Cardiac fibroblast (primary cell): ENCODE data around the gene KCNF1.

ENCODE experiments used
- DNase-seq, 2 donors: peaks; one replicate each; pipeline versions ENCODE4 v3.0.0 to v3.0.0-alpha.2; 2010; ENCODE audit warnings: low read depth in 2 of 2
- H3K4me3 ChIP-seq, 2 donors: replicated peaks in 1 of 2; 1 replicate in 1 of 2; 2 replicates in 1 of 2; pipeline ENCODE4 v1.5.1; 2011; ENCODE audit warnings: low read depth in 2 of 2, low read length in 2 of 2, mild to moderate bottlenecking in 2 of 2, moderate library complexity in 1 of 2
- TF ChIP-seq, protein P1 (sequence below): IDR thresholded peaks from one replicate; pipeline ENCODE4 v1.5.1; 2011; ENCODE audit warnings: low read depth, mild to moderate bottlenecking, low read length, inconsistent platforms

Gene KCNF1

DNA sequence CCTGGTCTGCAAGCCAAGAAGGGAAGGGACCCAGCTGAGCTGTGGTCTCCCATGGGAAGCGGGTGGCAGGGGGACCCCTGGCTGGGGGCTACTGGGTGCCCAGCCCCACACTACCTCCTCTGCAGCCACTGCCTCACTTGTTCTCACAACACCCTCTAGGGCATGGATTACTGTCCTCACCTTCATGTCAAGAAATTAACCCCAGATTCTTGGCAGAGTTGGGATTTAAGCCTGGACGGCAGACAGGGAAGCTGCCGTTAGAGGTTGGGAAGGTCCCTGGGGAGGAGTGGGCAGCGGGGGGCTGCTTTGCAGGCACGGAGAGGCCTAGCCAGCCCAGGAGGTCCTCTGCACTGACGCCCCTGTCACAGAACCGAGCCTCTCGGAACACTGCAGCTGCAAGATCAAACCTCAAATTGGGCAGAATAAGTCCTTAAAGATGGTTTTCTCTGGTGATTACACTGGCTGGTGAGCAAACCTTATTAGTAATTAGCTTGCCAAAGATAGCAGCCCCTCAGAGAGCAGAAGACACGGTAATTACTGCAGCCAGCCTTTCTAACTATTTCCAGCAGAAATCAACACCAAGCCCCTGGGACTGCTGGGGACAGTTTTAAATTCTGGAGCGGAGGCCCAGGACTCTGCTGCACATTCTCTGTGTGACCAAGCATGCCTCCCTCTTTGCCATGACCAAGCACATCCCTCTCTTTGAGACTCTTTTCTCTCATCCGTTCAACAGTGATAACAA lies 35.9 kb downstream of the KCNF1 start:
- TF ChIP-seq, protein P1, sequence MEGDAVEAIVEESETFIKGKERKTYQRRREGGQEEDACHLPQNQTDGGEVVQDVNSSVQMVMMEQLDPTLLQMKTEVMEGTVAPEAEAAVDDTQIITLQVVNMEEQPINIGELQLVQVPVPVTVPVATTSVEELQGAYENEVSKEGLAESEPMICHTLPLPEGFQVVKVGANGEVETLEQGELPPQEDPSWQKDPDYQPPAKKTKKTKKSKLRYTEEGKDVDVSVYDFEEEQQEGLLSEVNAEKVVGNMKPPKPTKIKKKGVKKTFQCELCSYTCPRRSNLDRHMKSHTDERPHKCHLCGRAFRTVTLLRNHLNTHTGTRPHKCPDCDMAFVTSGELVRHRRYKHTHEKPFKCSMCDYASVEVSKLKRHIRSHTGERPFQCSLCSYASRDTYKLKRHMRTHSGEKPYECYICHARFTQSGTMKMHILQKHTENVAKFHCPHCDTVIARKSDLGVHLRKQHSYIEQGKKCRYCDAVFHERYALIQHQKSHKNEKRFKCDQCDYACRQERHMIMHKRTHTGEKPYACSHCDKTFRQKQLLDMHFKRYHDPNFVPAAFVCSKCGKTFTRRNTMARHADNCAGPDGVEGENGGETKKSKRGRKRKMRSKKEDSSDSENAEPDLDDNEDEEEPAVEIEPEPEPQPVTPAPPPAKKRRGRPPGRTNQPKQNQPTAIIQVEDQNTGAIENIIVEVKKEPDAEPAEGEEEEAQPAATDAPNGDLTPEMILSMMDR = no peak
- no peak for DNase-seq

DNA sequence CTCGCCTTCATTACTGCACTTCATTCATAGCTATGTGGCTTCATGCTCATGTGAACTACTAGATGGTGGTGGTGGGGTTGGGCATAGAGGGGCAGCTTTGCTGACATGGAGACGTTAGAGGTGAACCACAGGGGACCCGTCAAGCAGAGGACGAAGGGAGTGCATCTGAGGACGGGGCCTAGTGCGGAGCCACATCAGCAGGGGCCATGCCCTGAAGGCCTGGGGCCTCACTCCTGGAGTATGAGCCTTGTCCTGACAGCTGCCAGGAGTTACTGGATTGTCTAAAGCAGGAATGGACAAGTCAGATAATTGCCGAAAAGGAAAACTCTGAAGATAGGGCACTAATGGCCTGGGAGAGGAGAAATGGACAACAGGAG lies 36.4 kb downstream of the KCNF1 start:
- TF ChIP-seq, protein P1 = no peak
- DNase-seq = no peak
- H3K4me3 ChIP-seq = no peak overlapping the region

More for the DNA sequence above, 35.9 kb downstream of the KCNF1 start:
- no peak overlapping the region for H3K4me3 ChIP-seq

DNA sequence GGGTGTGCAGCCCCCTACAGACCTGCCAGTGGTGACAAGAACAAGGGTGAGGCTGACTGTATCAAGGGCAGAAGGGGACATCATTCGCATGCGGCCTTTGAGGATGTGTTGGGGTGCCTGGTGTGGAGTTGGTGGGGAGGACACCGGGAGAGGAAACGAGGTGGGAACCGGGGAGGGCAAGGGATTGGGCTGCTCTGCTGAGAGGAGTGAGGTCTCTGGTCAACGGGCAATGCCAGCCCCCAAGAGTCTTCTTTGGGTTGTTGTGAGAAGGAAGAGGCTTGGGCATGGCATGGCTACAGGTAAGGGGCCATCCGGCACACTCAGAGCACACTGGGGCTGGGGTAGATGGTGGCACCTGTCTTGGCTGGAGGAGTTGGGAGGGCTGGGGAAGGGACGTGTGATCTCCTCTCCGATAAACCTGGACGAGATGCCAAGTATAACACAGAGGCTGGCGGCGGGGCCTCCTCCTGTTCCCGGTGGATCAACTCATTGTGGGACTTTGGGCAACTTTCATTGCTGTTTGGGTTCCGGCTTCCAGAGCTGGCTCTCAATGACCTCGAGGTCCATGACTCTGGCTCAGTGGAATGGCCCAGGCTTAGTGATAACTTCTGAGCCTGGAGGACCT lies 37.0 kb downstream of the KCNF1 start:
- TF ChIP-seq, protein P1 = no peak
- no peak overlapping the region for H3K4me3 ChIP-seq
- DNase-seq = no peak

DNA sequence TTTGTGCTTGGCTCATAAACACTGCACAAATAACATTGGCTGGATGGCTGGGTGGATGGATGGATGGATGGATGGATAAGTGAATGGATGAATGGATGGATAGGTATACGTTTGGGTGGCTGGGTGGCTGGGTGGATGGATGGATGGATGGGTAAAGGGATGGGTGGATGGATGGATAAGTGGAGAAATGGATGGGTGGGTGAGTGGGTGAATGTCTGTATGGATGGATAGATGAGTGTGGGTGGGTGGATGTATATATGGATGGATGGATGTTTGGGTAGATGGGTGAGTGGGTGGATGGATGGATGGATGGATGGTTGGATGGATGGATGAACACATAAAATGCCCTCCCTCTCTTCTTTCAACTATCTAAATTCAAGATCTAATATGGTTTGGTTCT lies 38.1 kb downstream of the KCNF1 start:
- no peak for DNase-seq
- TF ChIP-seq, protein P1 = no peak
- H3K4me3 ChIP-seq = no peak overlapping the region

GRCh38 chr2:10951558-10952414 lies 40.1 kb downstream of the KCNF1 start:
- DNase-seq = no peak
- TF ChIP-seq, protein P1 = no peak
- no peak overlapping the region for H3K4me3 ChIP-seq

GRCh38 chr2:10954416-10954815 lies 42.7 kb downstream of the KCNF1 start:
- DNase-seq = no peak
- TF ChIP-seq, protein P1 = no peak
- H3K4me3 ChIP-seq = no peak overlapping the region
